ENCODE measurements around the gene MBTPS1.

DNA sequence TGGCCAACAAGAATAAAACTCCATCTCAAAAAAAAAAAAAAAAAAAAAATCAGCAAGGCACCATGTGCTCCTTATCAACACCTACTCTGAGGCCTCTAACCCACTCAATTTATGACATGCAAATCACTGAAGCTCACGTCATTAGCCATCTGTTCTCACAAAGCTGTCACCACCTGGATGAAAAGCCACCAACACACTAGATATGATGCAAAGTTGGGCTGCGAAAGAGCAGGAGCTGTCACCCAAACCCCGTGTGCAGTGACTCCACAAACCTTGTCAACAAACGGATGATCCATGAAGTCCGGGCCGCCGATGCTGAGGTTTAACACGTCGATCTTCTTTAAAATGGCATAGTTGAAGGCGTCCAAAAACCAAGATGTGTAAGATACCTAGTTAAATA is 25.3 kb downstream of the MBTPS1 start:
- TF ChIP-seq, protein P1, sequence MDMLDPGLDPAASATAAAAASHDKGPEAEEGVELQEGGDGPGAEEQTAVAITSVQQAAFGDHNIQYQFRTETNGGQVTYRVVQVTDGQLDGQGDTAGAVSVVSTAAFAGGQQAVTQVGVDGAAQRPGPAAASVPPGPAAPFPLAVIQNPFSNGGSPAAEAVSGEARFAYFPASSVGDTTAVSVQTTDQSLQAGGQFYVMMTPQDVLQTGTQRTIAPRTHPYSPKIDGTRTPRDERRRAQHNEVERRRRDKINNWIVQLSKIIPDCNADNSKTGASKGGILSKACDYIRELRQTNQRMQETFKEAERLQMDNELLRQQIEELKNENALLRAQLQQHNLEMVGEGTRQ (IDR thresholded peaks at IDR 0.05; ENCODE audit: borderline replicate concordance, low read depth, low read length): no peak
- TF ChIP-seq, protein P2, sequence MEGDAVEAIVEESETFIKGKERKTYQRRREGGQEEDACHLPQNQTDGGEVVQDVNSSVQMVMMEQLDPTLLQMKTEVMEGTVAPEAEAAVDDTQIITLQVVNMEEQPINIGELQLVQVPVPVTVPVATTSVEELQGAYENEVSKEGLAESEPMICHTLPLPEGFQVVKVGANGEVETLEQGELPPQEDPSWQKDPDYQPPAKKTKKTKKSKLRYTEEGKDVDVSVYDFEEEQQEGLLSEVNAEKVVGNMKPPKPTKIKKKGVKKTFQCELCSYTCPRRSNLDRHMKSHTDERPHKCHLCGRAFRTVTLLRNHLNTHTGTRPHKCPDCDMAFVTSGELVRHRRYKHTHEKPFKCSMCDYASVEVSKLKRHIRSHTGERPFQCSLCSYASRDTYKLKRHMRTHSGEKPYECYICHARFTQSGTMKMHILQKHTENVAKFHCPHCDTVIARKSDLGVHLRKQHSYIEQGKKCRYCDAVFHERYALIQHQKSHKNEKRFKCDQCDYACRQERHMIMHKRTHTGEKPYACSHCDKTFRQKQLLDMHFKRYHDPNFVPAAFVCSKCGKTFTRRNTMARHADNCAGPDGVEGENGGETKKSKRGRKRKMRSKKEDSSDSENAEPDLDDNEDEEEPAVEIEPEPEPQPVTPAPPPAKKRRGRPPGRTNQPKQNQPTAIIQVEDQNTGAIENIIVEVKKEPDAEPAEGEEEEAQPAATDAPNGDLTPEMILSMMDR (IDR thresholded peaks at IDR 0.05 in 2 of 3, conservative IDR thresholded peaks at IDR 0.05 in 1 of 3; ENCODE audit: control insufficient read depth in 2 of 3, extremely low read depth in 1 of 3, insufficient read depth in 1 of 3, low read depth in 3 of 3, low read length in 3 of 3): no peak
- TF ChIP-seq TAF1 (IDR thresholded peaks at IDR 0.05; ENCODE audit: borderline replicate concordance, low read depth, low read length) (no peak), POLR2AphosphoS2 (IDR thresholded peaks at IDR 0.05; ENCODE audit: low read depth, low read length) (no peak), FOS (IDR thresholded peaks at IDR 0.05; ENCODE audit: borderline replicate concordance, extremely low read depth, insufficient read length) (no peak)

Data from GM12878 (cell line).